DMS 273 treated with DMSO at 0.1 percent for 48 hours (cell line): ENCODE measurements around the gene DPP6.
"Not testable (repeated sequence)": the region's sequence is repeated elsewhere in the genome, so short reads cannot be mapped to it uniquely, and the experiment has no call there.

Source experiments
- DNase-seq: peaks from one replicate; lab custom pipeline; 2025; lab: John Stamatoyannopoulos, UW

The DPP6 gene

GRCh38 chr7:154051643-154052529 is at the start of gene DPP6:
Gene DPP6, plus strand, starts transcription at chr7:154052398.
- DNase-seq: not testable (repeated sequence)

- DNase-seq: not testable (repeated sequence)
These were observed 42.7 kb upstream of the DPP6 start for GRCh38 chr7:154009423-154009911.

GRCh38 chr7:154010726-154011568 is 41.3 kb upstream of the DPP6 start:
- not testable (repeated sequence) for DNase-seq

GRCh38 chr7:154012800-154013199 is 39.4 kb upstream of the DPP6 start:
- not testable (repeated sequence) for DNase-seq

GRCh38 chr7:154015636-154016035 is 36.6 kb upstream of the DPP6 start:
- DNase-seq: not testable (repeated sequence)

- not testable (repeated sequence) for DNase-seq
These were observed 33.8 kb upstream of the DPP6 start for GRCh38 chr7:154018354-154018753.

GRCh38 chr7:154027805-154028204 is 24.4 kb upstream of the DPP6 start:
- DNase-seq: not testable (repeated sequence)

GRCh38 chr7:154030476-154031080 is 21.6 kb upstream of the DPP6 start:
- DNase-seq: not testable (repeated sequence)

- DNase-seq: not testable (repeated sequence)
These were observed 12.6 kb upstream of the DPP6 start for GRCh38 chr7:154039466-154040165.

- not testable (repeated sequence) for DNase-seq
These were observed 1.8 kb upstream of the DPP6 start for GRCh38 chr7:154050394-154050793.

GRCh38 chr7:154051006-154051642 is 1.1 kb upstream of the DPP6 start:
- not testable (repeated sequence) for DNase-seq

GRCh38 chr7:154052530-154053252 is 493 bp downstream of the DPP6 start:
- DNase-seq: not testable (repeated sequence)

- DNase-seq: not testable (repeated sequence)
These were observed 1.5 kb downstream of the DPP6 start for GRCh38 chr7:154053466-154054312.

- not testable (repeated sequence) for DNase-seq
These were observed 2.5 kb downstream of the DPP6 start for GRCh38 chr7:154054664-154055063.

- not testable (repeated sequence) for DNase-seq
These were observed 3.4 kb downstream of the DPP6 start for GRCh38 chr7:154055491-154056106.

- not testable (repeated sequence) for DNase-seq
These were observed 6.6 kb downstream of the DPP6 start for GRCh38 chr7:154058783-154059182.

- not testable (repeated sequence) for DNase-seq
These were observed 8.4 kb downstream of the DPP6 start for GRCh38 chr7:154060551-154060950.

- DNase-seq: not testable (repeated sequence)
These were observed 19.6 kb downstream of the DPP6 start for GRCh38 chr7:154071833-154072232.
